Choroid plexus epithelial cell (primary cell): Measurements from ENCODE around the gene KHSRP.
A peak's percentile ranks its signal among the peaks of the same experiment; 100 is the strongest.

Experiments used
- DNase-seq: peaks from one replicate; pipeline ENCODE4 v3.0.0-alpha.2; 2010; ENCODE audit warnings: low read depth
- H3K4me3 ChIP-seq: 2 replicates; pipeline ENCODE4 v1.5.1; 2011; ENCODE audit warnings: low read depth, mild to moderate bottlenecking, control low read depth, low read length, moderate library complexity
- TF ChIP-seq, protein P1 (sequence below): conservative IDR thresholded peaks from 2 replicates; pipeline ENCODE4 v1.5.1; 2011; ENCODE audit warnings: low read depth, mild to moderate bottlenecking, control low read depth, inconsistent platforms, low read length, moderate library complexity

KHSRP gene

DNA sequence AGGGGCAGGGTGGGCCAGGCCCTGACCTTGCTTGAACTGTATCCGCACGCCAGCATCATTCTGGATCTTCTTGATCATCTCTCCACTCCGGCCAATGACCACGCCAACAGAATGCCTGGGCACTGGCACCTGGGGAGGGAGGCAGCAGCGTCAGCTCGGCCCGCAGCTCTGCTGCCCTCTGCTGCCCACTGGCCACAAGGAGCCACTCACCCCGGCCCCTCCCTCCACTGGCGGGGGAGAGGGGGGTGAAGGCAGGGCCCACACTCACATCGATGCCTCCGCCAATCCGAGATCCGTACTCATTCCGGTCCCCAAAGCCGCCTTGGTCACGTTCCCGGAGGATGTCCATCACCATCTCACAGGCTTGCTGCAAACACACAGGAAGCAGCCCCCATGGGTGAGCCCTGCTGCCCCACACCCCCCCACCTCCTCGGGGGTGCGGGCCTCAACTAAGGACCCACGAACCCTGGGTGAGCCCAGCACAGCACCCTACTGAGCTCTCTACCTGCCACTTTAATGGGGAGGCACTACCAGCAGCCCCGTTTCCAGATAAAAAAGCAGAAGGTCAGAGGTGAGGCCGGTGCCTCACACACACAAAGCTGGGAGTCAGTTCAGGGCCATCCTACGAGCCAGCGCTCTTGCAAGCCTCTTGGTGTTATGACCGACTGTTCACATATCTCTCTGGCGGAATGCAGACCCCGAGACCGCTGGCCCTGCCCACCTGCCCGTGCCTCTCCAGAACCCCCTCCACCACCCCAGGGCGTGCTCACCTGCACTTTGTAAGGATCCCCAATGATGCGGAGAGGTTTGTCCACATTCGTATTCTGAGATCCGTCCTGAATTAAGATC lies 6.7 kb downstream of the KHSRP start:
- TF ChIP-seq, protein P1, sequence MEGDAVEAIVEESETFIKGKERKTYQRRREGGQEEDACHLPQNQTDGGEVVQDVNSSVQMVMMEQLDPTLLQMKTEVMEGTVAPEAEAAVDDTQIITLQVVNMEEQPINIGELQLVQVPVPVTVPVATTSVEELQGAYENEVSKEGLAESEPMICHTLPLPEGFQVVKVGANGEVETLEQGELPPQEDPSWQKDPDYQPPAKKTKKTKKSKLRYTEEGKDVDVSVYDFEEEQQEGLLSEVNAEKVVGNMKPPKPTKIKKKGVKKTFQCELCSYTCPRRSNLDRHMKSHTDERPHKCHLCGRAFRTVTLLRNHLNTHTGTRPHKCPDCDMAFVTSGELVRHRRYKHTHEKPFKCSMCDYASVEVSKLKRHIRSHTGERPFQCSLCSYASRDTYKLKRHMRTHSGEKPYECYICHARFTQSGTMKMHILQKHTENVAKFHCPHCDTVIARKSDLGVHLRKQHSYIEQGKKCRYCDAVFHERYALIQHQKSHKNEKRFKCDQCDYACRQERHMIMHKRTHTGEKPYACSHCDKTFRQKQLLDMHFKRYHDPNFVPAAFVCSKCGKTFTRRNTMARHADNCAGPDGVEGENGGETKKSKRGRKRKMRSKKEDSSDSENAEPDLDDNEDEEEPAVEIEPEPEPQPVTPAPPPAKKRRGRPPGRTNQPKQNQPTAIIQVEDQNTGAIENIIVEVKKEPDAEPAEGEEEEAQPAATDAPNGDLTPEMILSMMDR: peak; percentile 54
- H3K4me3 ChIP-seq: no peak overlapping the region
- peak; percentile 19 for DNase-seq

DNA sequence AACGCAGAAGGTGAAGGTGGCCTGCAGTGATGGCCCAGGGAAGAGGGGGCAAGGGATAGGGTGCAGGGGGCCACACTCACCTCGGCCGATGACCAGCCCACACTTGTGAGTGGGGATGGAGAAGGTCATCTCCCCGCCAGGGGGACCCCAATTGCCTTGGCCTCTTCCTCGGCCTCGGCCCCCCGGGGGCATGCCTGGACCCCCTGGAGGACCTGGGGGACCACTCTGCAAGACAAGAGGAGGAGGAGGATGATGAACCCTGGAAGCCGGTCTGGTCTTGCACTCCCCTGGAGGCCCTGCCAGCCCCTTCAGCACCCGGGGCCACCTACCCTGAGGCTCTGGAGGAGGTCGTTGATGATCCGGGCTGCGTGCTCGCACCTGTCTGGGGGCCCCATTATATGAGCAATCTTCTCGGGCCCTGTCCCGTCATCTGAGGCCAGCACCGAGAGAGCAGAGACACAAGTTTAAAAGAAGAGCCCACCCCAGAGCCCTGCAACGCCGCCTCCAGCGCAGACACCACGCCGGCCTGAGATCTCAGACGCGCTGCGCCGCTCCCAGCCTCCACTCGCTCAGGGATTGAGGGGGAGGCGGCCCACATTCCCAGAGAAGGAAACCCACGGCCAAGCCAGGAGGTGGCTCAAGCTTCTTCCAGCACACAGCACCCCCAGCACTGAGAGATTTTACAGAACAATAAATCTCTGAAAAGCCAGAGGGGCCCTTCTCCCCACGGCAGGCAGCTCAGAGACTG lies 7.8 kb downstream of the KHSRP start:
- TF ChIP-seq, protein P1: no peak
- no peak for DNase-seq
- H3K4me3 ChIP-seq: no peak overlapping the region

DNA sequence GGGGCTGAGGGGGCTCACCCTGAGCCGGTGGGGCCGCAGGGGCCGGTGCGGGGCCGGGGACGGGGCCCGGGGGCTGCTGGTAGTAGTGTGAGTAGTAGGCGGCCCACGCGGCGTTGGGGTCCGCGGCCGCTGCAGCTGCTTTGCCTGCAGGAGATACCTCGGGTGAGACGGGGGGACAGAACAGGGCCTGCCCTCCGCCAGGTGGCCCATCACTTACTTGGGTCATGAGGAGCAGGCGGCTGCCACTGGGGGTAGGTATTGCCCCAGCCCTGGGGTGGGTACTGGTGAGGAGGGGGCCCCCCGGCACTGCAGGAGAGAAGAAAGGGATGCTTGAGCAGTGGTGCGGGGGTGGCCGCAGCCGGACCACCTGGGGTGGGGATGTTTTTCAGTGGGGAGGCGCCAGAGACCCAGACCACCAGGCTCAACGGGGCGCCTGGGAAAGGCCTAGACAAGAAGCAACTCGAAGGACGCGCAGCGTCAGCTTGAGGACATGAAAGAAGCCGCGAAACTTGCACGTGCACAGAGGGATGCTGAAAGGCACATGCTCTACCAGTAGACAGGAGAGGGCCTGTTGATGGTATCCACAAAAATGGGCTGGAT lies 8.9 kb downstream of the KHSRP start:
- no peak overlapping the region for H3K4me3 ChIP-seq
- TF ChIP-seq, protein P1: no peak
- DNase-seq: no peak

DNA sequence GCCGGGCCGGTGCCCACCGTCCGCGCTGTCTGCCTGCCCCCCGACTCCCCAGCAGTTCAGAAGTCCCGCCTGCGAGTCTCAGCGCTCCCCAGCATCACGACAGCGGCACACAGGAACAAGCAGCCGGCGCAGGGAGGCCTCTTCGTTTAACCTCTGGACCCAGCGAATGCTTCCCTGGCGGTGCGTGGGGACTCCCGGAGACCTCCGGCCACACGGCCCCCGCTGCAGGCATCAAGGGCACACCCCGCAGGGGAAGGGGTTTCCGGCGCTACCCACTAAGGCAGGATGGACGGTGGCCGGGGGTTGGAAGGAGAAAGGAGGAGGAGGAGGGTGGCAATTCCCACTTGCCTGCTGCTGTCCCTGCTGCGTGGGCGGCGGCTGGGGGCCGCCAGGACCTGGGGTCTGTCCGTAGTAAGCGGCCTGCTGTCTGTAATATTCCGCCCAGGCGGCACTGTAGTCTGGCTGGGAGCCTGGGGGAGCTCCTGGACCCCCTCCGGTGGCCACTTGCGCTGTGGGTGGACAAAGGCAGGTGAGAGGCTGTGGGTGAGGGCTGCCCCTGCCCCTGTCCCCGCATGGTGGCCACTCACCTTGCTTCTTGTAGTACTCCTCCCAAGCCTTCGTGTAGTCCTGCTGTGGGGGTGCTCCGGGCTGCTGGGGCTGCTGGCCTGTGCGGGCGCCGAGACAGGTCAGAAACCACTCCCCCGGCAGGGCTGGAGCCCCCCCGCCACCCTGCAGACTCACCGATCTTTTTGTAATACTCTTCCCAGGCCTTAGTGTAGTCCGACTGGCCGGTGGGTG lies 9.6 kb downstream of the KHSRP start:
- H3K4me3 ChIP-seq: no peak overlapping the region
- no peak for DNase-seq
- TF ChIP-seq, protein P1: no peak

DNA sequence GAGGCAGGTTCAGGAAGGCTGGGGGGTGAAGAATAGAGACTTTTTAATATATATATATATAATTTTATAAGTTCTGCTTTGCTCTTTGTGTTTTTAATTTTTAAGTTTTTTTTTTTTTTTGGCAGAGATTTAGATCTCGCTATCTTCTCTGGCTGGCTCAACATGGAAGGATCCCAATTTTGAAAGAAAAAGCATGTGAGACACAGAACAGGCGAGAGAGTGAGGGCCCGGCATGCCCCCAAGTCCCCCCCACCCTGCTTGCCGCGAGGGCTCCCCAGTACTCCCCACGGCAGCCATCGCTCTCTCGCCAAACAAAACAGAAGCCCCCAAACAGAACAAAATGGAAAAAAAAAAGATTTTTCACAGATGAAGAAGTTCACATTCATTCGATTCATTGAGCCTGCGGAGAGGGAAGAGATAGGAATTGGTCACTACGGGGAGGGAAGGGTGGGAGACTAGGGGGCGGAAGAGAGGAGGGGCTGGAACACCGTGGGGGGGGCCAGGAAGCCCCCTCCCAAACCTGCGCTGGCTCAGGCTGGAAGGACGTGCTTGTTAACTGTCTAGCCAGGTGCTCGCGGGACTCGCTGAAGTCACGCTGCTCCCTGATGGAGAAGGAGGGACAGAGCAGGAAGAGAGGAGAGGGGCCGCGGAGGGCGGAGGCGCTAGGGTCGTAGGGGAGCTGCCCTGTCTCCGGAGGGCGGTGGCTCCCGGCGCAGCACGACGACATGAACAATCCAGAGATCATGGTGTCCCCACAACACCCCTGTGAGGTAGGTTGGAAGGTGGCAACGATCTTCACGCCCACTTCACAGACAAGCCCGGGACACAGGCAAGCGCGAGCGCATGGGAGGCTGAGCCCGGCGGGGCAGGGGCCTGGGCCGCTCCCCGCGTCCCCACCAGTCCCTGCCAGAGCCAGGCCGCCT lies 10.6 kb downstream of the KHSRP start:
- no peak overlapping the region for H3K4me3 ChIP-seq
- TF ChIP-seq, protein P1: no peak
- DNase-seq: no peak

DNA sequence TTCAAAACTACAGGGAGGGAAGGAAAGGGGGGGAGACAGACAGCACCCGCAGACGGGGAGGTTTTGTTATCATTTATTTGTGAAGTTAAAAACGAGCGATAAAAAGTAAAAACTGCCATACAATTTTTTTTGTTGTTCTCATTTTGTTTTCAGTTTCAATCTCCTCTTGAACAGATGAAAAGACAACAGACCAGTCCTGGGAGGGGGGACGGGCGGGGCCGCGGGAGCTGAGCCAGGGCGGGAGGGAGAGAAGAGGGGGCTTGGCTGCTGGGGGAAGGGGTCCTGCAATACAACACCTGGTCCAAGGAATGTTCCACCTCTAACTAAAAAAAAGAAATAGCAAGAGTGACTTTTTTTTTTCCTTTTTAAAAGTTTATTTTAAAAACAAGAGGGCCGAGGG lies 11.3 kb downstream of the KHSRP start:
- DNase-seq: no peak
- H3K4me3 ChIP-seq: no peak overlapping the region
- TF ChIP-seq, protein P1: no peak
